CD4-positive, alpha-beta memory T cell (primary cell): Measurements from ENCODE around the gene ICOS. TPM values are rescaled to one million over a fixed set of nuclear protein-coding genes. Genes with fewer than 3 reads are reported as not detected.

Experiments used
- CTCF ChIA-PET: fragments of 350-600 bp; sonication (Branson Sonifier 250); formaldehyde crosslinking; loops from one replicate; lab custom pipeline; 2021; ENCODE audit warnings: inconsistent platforms; ENCODE audit not compliant: partially characterized antibody; lab: Charles Lee
- POLR2A ChIA-PET: fragments of 350-600 bp; sonication (Branson Sonifier 250); formaldehyde crosslinking; loops from one replicate; lab custom pipeline; 2021; ENCODE audit not compliant: partially characterized antibody; lab: Charles Lee
- DNase-seq, 5 donors: peaks; one replicate each; pipeline versions ENCODE4 v3.0.0 to v3.0.0-alpha.2; 2020 to 2022; ENCODE audit warnings: mixed read lengths in 1 of 5
- H3K27ac ChIP-seq: one replicate; pipeline ENCODE4 v1.7.0; 2013; ENCODE audit warnings: low read depth, low read length
- H3K27me3 ChIP-seq: 2 replicates; pipeline ENCODE4 v1.7.0; 2013; ENCODE audit warnings: mild to moderate bottlenecking, low read length, moderate library complexity; ENCODE audit not compliant: insufficient read depth
- H3K36me3 ChIP-seq: 2 replicates; pipeline ENCODE4 v1.7.0; 2013; ENCODE audit warnings: mild to moderate bottlenecking, low read length, moderate library complexity; ENCODE audit not compliant: insufficient read depth
- H3K4me1 ChIP-seq: 2 replicates; pipeline ENCODE4 v1.7.0; 2013; ENCODE audit warnings: mild to moderate bottlenecking, low read length, moderate library complexity; ENCODE audit not compliant: insufficient read depth
- H3K4me3 ChIP-seq, 2 donors: one replicate each; pipeline ENCODE4 v1.7.0; 2013; ENCODE audit warnings: low read length in 2 of 2, mild to moderate bottlenecking in 1 of 2
- H3K9me3 ChIP-seq, 2 donors: one replicate each; pipeline ENCODE4 v1.7.0; 2013; ENCODE audit warnings: low read length in 2 of 2, control low read depth in 1 of 2; ENCODE audit not compliant: control insufficient read depth in 1 of 2
- H3K27ac Mint-ChIP-seq, 7 donors: one replicate each; pipeline ENCODE4 v1.8.0; 2020 to 2021; ENCODE audit warnings: mixed read lengths in 7 of 7, mild to moderate bottlenecking in 6 of 7, inconsistent platforms in 3 of 7, moderate library complexity in 3 of 7
- H3K27me3 Mint-ChIP-seq, 2 donors: one replicate each; pipeline ENCODE4 v1.8.0; 2020 to 2021; ENCODE audit warnings: mixed read lengths in 2 of 2
- H3K36me3 Mint-ChIP-seq, 2 donors: one replicate each; pipeline ENCODE4 v1.8.0; 2020 to 2021; ENCODE audit warnings: mixed read lengths in 2 of 2, inconsistent platforms in 1 of 2, mild to moderate bottlenecking in 1 of 2
- H3K4me1 Mint-ChIP-seq, 4 donors: one replicate each; pipeline ENCODE4 v1.8.0; 2020 to 2021; ENCODE audit warnings: mixed read lengths in 4 of 4, mild to moderate bottlenecking in 1 of 4
- H3K4me3 Mint-ChIP-seq, 8 donors: one replicate each; pipeline ENCODE4 v1.8.0; 2020 to 2021; ENCODE audit warnings: mixed read lengths in 8 of 8, mild to moderate bottlenecking in 7 of 8, moderate library complexity in 6 of 8, inconsistent platforms in 3 of 8
- H3K9me3 Mint-ChIP-seq, 8 donors: one replicate each; pipeline ENCODE4 v1.8.0; 2020 to 2021; ENCODE audit warnings: mixed read lengths in 8 of 8, mild to moderate bottlenecking in 5 of 8, inconsistent platforms in 3 of 8, moderate library complexity in 1 of 8
- intact Hi-C: fragments of 100-400 bp; cut with micrococcal nuclease; formaldehyde crosslinking; loops from one replicate; pipeline ENCODE4 v1.15.1; 2023
- polyA plus RNA-seq, 2 donors: library from polyadenylated mRNA; unstranded; fragments of 300-500 nt; fragmentation: Illumina TruSeq; gene quantifications; one replicate each; pipeline ENCODE4 v1.2.3, GENCODE V29; 2021
- total RNA-seq, 2 experiments: library from RNA; stranded (reverse); gene quantifications; one replicate each; pipeline ENCODE4 v1.2.3, GENCODE V29; 2021

The ICOS gene
- total and polyA plus RNA-seq, 4 experiments from 2014 or later, result 28.1 to 53.2 (median 41.0) TPM

GRCh38 chr2:204004912-204005311 lies 68.3 kb downstream of the ICOS start:
- CTCF ChIA-PET, result interaction anchor here (1.5 to 1.7 kb wide), 3 partner anchors 9 to 20 kb away, joined by 3 to 7 read pairs (median 5); no protein-coding TSS in a partner anchor
- no peaks in the 10 kb centered on the region for H3K36me3 ChIP-seq
- Mint-ChIP-seq H3K36me3 (peaks cover 0 to 4% of the 10 kb centered on the region in 2 donors), H3K9me3 (peaks cover 0 to 10% (median 2%) of the 10 kb centered on the region in 8 donors), H3K27me3 (no peaks in the 10 kb centered on the region), H3K4me3 (peak overlapping the region in 4 of 8 donors; percentile 32 to 75 (median 50)), H3K27ac (peak overlapping the region; percentile 14 to 84 (median 54)), H3K4me1 (peaks cover 67 to 91% (median 78%) of the 10 kb centered on the region in 4 donors)
- no peaks in the 10 kb centered on the region for H3K27me3 ChIP-seq
- intact Hi-C loops, result loop anchor here (5.0 kb wide), 2 partner anchors 53 to 68 kb away; partner anchors contain the start of gene ICOS
- no peak for DNase-seq
- peaks cover 73% of the 10 kb centered on the region for H3K4me1 ChIP-seq
- H3K4me3 ChIP-seq, result no peak overlapping the region
- POLR2A ChIA-PET, result interaction anchor here (0.8 to 1.5 kb wide), 2 partner anchors 11 to 67 kb away, joined by 3 to 9 read pairs; no protein-coding TSS in a partner anchor
- H3K27ac ChIP-seq, result no peak overlapping the region
- no peaks in the 10 kb centered on the region for H3K9me3 ChIP-seq

DNA sequence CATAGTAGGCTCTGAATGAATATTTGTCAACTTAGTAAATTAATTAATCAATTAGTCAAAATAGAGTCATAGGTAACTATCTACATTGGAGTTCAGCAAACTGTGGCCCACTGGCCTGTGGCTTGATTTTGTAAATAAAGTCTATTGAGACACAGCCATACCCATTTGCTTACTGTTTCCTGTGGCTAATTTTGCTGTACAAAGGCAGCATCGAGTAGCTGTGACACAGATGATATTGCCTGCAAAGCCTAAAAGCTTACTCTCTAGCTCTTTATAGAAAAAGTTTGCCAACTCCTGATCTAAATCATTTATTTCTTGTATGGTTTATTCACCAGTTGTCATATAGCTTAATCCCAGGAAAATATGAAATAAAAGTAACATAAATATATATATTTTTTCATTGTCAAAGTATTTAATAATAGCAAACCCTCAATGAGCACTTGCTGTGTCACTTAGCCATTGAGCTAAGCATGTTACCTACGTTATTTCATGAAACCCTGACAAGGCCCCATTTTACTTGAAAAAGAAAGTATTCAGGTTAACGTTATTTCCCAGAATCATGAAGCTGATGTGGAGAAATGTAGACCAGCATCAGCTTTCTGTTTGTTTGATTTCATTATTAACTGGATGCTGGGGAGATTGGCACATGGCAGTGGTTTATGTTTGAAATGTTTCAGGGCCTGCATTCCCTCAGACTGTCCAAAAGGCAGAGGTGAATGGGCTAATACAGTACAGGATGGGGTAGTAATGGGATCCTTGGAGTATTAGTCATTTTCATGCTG lies 69.6 kb downstream of the ICOS start:
- no peak overlapping the region for H3K4me3 ChIP-seq
- CTCF ChIA-PET, result interaction anchor here (1.0 to 1.7 kb wide), 6 partner anchors 9 to 77 kb away, joined by 3 to 7 read pairs (median 4); no protein-coding TSS in a partner anchor
- peak in 1 of 5 donors; percentile 32 for DNase-seq

GRCh38 chr2:204008352-204008751 lies 71.8 kb downstream of the ICOS start:
- POLR2A ChIA-PET, result no interaction called here
- H3K4me3 Mint-ChIP-seq, result no peak overlapping the region
- peaks cover 0 to 5% (median 3%) of the 10 kb centered on the region in 8 donors for H3K9me3 Mint-ChIP-seq
- no peaks in the 10 kb centered on the region for H3K27me3 Mint-ChIP-seq
- Histone ChIP-seq H3K27ac (no peak overlapping the region), H3K36me3 (no peaks in the 10 kb centered on the region), H3K4me3 (no peak overlapping the region), H3K27me3 (no peaks in the 10 kb centered on the region), H3K9me3 (no peaks in the 10 kb centered on the region), H3K4me1 (peaks cover 58% of the 10 kb centered on the region)
- no peak for DNase-seq
- peak overlapping the region in 2 of 7 donors; percentile 2 to 58 for H3K27ac Mint-ChIP-seq
- H3K36me3 Mint-ChIP-seq, result peaks cover 0 to 4% of the 10 kb centered on the region in 2 donors
- H3K4me1 Mint-ChIP-seq, result peaks cover 51 to 71% (median 62%) of the 10 kb centered on the region in 4 donors
- intact Hi-C loops, result loop anchor here (5.0 kb wide), 1 partner anchor 56 kb away; no protein-coding TSS in a partner anchor
- CTCF ChIA-PET, result no interaction called here

More for the DNA sequence above, 69.6 kb downstream of the ICOS start:
- Histone ChIP-seq H3K36me3 (no peaks in the 10 kb centered on the region), H3K27ac (peak overlapping the region; percentile 26), H3K9me3 (no peaks in the 10 kb centered on the region), H3K27me3 (no peaks in the 10 kb centered on the region), H3K4me1 (peaks cover 71% of the 10 kb centered on the region)
- POLR2A ChIA-PET, result interaction anchor here (0.8 to 1.5 kb wide), 9 partner anchors 9 to 71 kb away, joined by 3 to 9 read pairs (median 3); no protein-coding TSS in a partner anchor
- Mint-ChIP-seq H3K27me3 (no peaks in the 10 kb centered on the region), H3K9me3 (peaks cover 0 to 10% (median 2%) of the 10 kb centered on the region in 8 donors), H3K4me1 (peaks cover 63 to 88% (median 75%) of the 10 kb centered on the region in 4 donors), H3K36me3 (peaks cover 0 to 4% of the 10 kb centered on the region in 2 donors), H3K4me3 (peak overlapping the region in 7 of 8 donors; percentile 13 to 70 (median 48)), H3K27ac (peak overlapping the region; percentile 0 to 92 (median 88))
- intact Hi-C loops, result loop anchor here (2.0 to 5.0 kb wide), 2 partner anchors 13 to 54 kb away; no protein-coding TSS in a partner anchor

GRCh38 chr2:204010628-204011560 lies 74.3 kb downstream of the ICOS start:
- peaks cover 45% of the 10 kb centered on the region for H3K4me1 ChIP-seq
- Mint-ChIP-seq H3K36me3 (peaks cover 0 to 4% of the 10 kb centered on the region in 2 donors), H3K4me1 (peaks cover 34 to 61% (median 52%) of the 10 kb centered on the region in 4 donors), H3K9me3 (peaks cover 0 to 5% (median 3%) of the 10 kb centered on the region in 8 donors), H3K27me3 (no peaks in the 10 kb centered on the region), H3K27ac (peak overlapping the region in 1 of 7 donors; percentile 38), H3K4me3 (peak overlapping the region in 2 of 8 donors; percentile 16 to 19)
- H3K27ac ChIP-seq, result no peak overlapping the region
- H3K36me3 ChIP-seq, result no peaks in the 10 kb centered on the region
- H3K9me3 ChIP-seq, result no peaks in the 10 kb centered on the region
- H3K27me3 ChIP-seq, result no peaks in the 10 kb centered on the region
- intact Hi-C loops, result no loop called here
- no peak overlapping the region for H3K4me3 ChIP-seq
- ChIA-PET CTCF (interaction anchor here (0.8 to 1.1 kb wide), 2 partner anchors 11 to 60 kb away, joined by 3 to 4 read pairs; no protein-coding TSS in a partner anchor), POLR2A (interaction anchor here (1.3 to 1.4 kb wide), 2 partner anchors 12 to 13 kb away, joined by 3 read pairs; no protein-coding TSS in a partner anchor)
- no peak for DNase-seq

Other genes with a start within 250 kb of the ICOS start
- 100 to 1,000 TPM; 203 to 222 TPM for gene CD28, start 230.1 kb upstream of the ICOS start, total RNA-seq
- gene CD28, start 230.1 kb upstream of the ICOS start, polyA plus RNA-seq, result 100 to 1,000 TPM in 1 of 2 donors, 10 to 100 TPM in 1; 80.0 to 132 TPM
- gene CTLA4, start 69.0 kb upstream of the ICOS start, total RNA-seq, result 10 to 100 TPM; 18.4 to 20.4 TPM
- gene CTLA4, start 69.0 kb upstream of the ICOS start, polyA plus RNA-seq, result 1 to 10 TPM; 7.6 to 9.0 TPM